Measurements from ENCODE around the gene MDFIC2.
"Not testable (repeated sequence)": the region's sequence is repeated elsewhere in the genome, so short reads cannot be mapped to it uniquely, and the experiment has no call there.

MDFIC2 gene

DNA sequence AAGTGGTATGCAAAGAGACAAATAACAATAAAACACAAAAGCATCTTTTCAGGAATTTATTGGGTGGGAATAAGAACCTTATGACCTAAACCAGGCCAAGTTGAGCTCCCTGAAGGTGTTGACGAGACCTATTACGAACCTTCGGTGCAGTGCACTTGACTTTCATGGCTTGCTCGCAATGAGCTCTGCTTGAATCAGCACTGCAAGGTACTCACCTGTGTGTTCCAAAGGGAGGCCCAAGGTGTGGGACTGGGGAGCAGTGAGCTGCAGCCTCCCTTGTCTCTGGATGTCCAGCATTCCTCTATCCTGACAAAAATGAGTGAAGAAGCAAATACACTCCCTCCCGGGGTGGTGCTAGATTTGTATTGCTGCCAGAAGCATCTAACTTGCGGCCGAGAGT lies at the start of gene MDFIC2:
Gene MDFIC2, minus strand, starts transcription at position 303 of the 400 bp plus-strand sequence. CDS start 665 bp downstream, outside the sequence.
- DNase-seq (ENCODE audit: low spot score), result no peak

- no peak for DNase-seq (ENCODE audit: low spot score)
Observed at GRCh38 chr3:70360979-70361760, 48.7 kb upstream of the MDFIC2 start.

DNA sequence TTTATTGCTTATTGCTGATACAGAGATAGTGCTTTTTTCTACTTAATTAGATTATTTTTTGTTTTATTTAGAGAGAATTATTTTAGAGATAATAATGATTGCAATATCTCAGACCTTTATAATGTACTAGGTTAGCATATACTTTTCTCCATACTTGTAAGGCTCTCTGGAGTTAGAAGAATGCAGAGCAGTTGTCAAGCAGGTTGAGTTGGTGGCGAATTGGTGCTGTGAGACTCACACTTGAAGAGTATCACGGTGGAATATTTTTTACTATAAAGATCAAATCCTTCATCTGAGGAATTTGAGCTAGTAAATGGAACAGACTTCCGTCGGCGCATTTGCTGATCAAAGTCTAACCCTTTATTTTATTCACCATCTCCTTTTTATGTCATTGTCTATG lies 47.3 kb upstream of the MDFIC2 start:
- no peak for DNase-seq (ENCODE audit: low spot score)

DNA sequence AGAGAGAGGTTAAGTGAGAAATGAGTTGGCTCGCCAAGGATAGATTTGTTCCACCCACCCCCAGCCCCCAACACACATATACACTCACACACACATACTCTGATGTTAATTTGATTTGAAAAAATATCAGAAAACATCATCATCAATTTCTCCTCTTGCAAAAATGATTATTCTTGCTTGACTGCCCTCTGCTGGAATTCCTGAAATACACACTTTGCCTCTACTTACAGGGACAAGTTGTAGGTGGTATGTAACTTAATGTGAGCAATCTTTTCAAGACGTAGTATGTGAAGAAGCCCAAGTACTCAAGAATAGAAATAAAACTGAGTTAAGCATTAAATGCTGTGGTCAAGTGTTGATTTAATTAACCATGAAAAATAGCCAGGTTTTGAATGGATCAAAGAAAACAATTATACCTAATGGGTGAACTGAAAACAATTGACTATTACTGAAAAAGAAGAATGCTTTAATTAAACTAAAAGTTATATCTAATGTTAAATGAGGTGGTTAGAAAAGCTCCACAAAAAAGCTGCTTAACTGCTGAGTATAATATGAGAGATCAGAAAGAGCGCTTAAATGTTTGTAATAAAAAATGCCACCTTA lies 46.6 kb upstream of the MDFIC2 start:
- peak; percentile 24 for DNase-seq (ENCODE audit: low spot score)

DNA sequence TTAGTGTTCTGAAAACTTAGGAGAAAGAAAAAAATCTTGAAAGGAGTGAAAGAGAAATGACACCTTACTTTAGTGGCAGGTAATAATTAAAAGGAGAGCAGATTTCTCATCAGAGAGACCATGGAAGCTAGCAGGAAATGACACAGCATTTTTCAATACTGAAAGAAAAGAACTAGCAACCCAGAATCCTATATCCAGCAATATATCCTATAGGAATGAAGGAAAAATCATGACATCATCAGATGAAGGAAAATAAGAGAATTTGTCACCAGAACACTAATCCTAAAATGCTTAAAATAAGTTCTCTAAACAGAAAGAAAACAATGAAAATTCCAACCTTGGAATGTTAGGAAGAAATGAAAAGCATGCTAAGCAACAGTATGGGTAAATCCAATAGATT lies 39.8 kb upstream of the MDFIC2 start:
- DNase-seq (ENCODE audit: low spot score), result no peak

DNA sequence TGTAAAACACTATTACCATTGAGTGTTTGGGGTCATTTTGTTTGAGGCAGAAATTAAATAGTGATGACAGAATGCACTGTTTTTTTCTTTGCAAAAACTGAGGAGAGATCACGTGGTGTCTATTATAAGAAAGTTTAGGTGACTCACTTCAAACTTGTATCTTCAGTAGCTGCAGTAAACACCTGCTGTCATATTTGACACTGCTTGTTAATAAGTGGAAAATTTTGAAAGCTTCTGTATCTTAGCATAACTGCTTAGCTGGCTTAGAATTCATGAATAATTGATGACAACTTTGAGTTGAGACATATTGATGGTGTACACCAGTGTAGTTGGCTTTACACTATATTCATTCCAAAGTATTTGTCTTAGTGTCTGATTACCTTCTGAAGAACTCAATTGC lies 29.7 kb upstream of the MDFIC2 start:
- no peak for DNase-seq (ENCODE audit: low spot score)

GRCh38 chr3:70336885-70337284 lies 24.4 kb upstream of the MDFIC2 start:
- DNase-seq (ENCODE audit: low spot score), result not testable (repeated sequence)

- no peak for DNase-seq (ENCODE audit: low spot score)
Observed at GRCh38 chr3:70333080-70333479, 20.6 kb upstream of the MDFIC2 start.

DNA sequence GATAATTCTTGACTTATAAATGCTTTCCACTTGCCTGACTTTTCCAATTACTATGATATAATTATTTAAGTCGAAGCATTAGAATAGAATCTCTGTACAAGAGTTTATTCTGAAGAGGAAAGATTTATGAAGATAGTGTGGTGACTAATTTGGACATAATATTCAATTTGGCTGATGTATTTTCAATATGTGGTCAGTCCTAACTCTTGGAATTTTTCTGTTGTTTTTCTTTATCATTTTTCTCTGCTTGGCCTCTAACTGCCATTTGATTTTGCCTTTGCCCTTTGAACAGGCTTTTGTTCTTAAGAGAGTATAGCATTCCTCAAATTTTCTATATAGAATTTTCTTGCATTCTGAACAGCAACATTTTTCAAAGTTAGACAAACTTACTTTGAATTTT lies 2.6 kb upstream of the MDFIC2 start:
- DNase-seq (ENCODE audit: low spot score), result no peak

DNA sequence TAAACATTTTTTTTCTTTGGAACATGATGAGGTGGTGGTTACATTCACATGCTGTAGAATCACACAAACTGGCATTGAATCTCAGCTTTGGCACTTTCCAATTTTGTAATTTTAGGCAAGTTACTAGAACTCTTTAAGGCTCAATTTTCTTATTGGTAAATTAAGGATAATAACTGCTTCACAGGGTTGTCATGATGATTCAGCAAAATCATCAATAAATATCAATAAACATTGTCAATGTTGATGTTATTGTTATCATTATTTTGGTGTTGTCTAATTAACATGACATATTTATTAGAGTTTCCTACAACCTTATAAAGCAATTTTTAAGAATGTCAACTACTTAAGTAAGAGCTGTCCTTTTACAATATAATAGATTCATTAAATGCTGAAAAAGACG lies 1.6 kb downstream of the MDFIC2 start:
- DNase-seq (ENCODE audit: low spot score), result no peak

GRCh38 chr3:70309591-70309990 lies 2.8 kb downstream of the MDFIC2 start:
- no peak for DNase-seq (ENCODE audit: low spot score)

GRCh38 chr3:70308760-70309159 lies 3.7 kb downstream of the MDFIC2 start:
- peak; percentile 2 for DNase-seq (ENCODE audit: low spot score)

GRCh38 chr3:70306736-70307135 lies 5.7 kb downstream of the MDFIC2 start:
- DNase-seq (ENCODE audit: low spot score), result no peak

DNA sequence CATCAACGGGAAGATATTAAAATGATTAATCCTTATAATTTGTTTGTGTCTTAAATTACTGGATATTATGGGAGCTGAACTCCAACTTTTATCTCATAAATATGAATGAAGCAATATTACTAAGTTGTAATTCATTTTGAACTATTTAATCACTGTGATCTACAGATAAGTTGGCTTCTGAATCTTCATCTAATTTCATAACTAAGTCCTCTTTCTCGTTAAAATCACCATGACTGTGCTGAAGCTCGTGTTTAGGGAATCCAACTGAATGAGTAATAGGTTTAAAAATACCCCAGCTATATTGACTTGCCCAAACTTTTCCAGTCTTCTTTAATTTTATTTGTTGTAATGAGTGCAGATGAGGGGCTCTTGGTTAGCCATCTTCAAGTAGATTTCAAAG lies 14.1 kb downstream of the MDFIC2 start:
- no peak for DNase-seq (ENCODE audit: low spot score)

- DNase-seq (ENCODE audit: low spot score), result no peak
Observed at GRCh38 chr3:70291097-70291482, 21.3 kb downstream of the MDFIC2 start.

DNA sequence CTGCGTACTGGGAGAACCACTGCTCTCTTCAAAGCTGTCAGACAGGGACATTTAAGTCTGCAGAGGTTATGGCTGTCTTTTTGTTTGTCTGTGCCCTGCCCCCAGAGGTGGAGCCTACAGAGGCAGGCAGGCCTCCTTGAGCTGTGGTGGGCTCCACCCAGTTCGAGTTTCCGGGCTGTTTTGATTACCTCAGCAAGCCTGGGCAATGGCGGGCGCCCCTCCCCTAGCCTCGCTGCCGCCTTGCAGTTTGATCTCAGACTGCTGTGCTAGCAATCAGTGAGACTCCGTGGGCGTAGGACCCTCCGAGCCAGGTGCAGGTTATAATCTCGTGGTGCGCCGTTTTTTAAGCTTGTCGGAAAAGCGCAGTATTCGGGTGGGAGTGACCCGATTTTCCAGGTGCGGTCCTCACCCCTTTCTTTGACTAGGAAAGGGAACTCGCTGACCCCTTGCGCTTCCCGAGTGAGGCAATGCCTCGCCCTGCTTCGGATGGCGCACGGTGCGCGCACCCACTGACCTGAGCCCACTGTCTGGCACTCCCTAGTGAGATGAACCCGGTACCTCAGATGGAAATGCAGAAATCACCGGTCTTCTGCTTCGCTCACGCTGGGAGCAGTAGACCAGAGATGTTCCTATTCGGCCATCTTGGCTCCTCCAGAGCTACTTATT lies 21.9 kb downstream of the MDFIC2 start:
- DNase-seq (ENCODE audit: low spot score), result not testable (repeated sequence)

DNA sequence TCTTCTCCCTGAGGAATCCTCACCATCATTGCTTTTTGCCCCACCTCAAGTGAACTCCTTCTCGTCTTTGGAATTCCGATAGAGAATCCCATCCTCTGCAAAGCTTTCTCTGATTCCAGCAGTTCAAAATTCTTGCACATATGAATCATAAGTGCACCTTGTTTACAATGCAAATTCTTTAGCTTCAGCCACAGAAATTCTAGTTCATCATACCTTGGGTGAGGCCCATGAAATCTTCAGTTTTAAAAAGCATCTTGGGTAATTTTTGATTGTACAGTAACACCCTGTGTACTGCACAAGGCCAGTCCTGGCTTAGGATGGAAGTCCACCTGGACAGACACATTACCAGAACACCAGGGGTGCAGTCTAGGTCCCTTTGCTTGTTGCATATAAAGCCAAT lies 30.8 kb downstream of the MDFIC2 start:
- no peak for DNase-seq (ENCODE audit: low spot score)

DNA sequence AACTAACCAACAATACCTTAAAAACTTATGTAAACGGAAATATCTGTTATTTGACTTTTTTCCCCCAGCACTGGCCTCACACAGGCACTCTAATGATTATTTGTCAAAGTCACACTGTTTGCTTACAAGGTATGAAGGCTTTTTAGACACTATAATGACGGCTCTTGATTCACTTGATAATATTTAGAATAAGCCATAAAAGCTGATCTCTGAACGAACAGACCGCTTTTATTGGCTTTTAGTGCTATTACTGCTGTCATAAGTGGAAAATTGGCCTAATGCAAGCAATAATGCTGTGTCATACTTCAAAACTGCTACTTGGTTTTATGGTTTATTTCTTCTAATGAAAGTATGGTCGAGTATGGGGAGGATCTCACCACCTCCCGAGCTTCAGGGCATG lies 35.1 kb downstream of the MDFIC2 start:
- no peak for DNase-seq (ENCODE audit: low spot score)

- no peak for DNase-seq (ENCODE audit: low spot score)
Observed at GRCh38 chr3:70276901-70277300, 35.5 kb downstream of the MDFIC2 start.

DNA sequence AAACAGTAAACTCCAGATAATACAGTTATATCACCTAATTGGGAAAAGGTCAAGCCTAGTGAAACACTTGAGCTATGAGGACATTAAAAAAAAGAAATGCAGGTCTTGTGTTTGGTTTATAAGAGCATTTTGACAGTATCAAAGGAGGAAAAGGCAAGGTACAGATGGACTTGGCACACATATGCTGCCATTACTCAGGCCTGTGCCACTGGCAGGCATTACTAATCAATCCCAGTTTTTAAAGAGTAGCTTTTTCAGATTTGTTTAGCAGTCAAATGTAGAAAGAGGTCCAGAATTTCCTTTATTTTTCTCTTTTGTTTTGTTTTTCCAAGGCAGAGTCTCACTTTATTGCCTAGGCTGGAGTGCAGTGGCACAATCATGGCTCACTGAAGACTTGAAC lies 38.9 kb downstream of the MDFIC2 start:
- no peak for DNase-seq (ENCODE audit: low spot score)

GRCh38 chr3:70272798-70273197 lies 39.6 kb downstream of the MDFIC2 start:
- no peak for DNase-seq (ENCODE audit: low spot score)

- no peak for DNase-seq (ENCODE audit: low spot score)
Observed at GRCh38 chr3:70264122-70264780, 48.2 kb downstream of the MDFIC2 start.

DNA sequence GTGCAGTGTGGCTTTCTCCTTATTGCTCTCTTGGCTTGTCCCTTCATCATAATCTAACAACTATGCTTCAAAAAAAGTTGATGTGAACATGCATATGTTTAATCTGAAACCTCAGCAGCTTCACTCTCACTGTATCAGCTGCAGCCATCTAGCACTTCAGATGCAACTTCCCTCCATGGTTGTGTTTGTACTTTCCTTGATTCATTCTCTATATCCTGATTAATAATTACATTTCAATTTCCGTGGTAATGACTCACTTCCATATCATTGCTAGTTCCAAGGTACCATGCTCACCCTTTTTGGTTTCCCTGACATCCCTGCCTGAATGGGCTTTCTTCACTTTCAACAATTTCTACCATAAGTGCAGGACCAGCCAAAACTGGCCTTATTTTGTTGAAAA lies 51.2 kb downstream of the MDFIC2 start:
- no peak for DNase-seq (ENCODE audit: low spot score)

Measured in GM03348 (cell line).